Sigmoid colon (tissue), 7 donors: ENCODE measurements around the gene FAM3C. TPM values are rescaled to one million over a fixed set of nuclear protein-coding genes. Genes with fewer than 3 reads are reported as not detected.

ENCODE experiments used
- DNase-seq: peaks from one replicate; pipeline ENCODE4 v3.0.0-alpha.2; 2019
- H3K27ac ChIP-seq, 4 donors: fragments of 200-600 bp; sonication (generic); one replicate each; pipeline ENCODE4 v1.5.1; 2016 to 2019; ENCODE audit warnings: mild to moderate bottlenecking in 1 of 4
- H3K27me3 ChIP-seq, 3 donors: fragments of 200-600 bp; sonication (generic); one replicate each; pipeline ENCODE4 v1.5.1; 2019; ENCODE audit warnings: mild to moderate bottlenecking in 1 of 3
- H3K36me3 ChIP-seq, 4 donors: fragments of 200-600 bp; sonication (generic); one replicate each; pipeline ENCODE4 v1.5.1; 2016 to 2019
- H3K4me1 ChIP-seq, 4 donors: fragments of 200-600 bp; sonication (generic); one replicate each; pipeline ENCODE4 v1.5.1; 2017 to 2019
- H3K4me3 ChIP-seq, 4 donors: fragments of 200-600 bp; sonication (generic); one replicate each; pipeline ENCODE4 v1.5.1; 2017 to 2019; ENCODE audit warnings: mild to moderate bottlenecking in 2 of 4, moderate library complexity in 1 of 4
- H3K9me3 ChIP-seq, 4 donors: fragments of 200-600 bp in 3 of 4; sonication (generic) in 3 of 4; one replicate each; pipeline versions ENCODE4 v1.5.1 to v1.6.1; 2013 to 2019
- EP300 ChIP-seq, 4 donors: sonication (generic); formaldehyde crosslinking; IDR thresholded peaks; one replicate each; pipeline ENCODE4 v1.6.1; 2017; ENCODE audit warnings: antibody characterized with exemption in 4 of 4
- POLR2A ChIP-seq, 2 donors: fragments of 450-650 bp; IDR thresholded peaks; one replicate each; pipeline ENCODE4 v1.6.1; 2016; ENCODE audit warnings: antibody characterized with exemption in 2 of 2, mild to moderate bottlenecking in 2 of 2, moderate library complexity in 2 of 2
- POLR2AphosphoS5 ChIP-seq, 4 donors: sonication (generic); formaldehyde crosslinking; IDR thresholded peaks; one replicate each; pipeline ENCODE4 v1.6.1; 2017; ENCODE audit warnings: antibody characterized with exemption in 4 of 4
- WGBS, 2 donors: extraction: QIAGEN DNeasy Blood & Tissue Kit; methylation state at CpG; one replicate each; pipeline ENCODE4 v1.1.7; 2013; 5-methylcytosine and 5-hydroxymethylcytosine counted together
- intact Hi-C: fragments of 100-400 bp; cut with DNase I; formaldehyde crosslinking; loops from one replicate; pipeline ENCODE4 v1.15.1; 2023
- polyA plus RNA-seq, 3 donors: library from polyadenylated mRNA; stranded (reverse); fragments of 200-250 nt; gene quantifications; one replicate each; pipeline ENCODE4 v1.2.3, GENCODE V29; 2013
- total RNA-seq, 4 donors: library from RNA; depleted of rRNA; stranded (reverse); fragments of >200 nt; gene quantifications; one replicate each; pipeline ENCODE4 v1.1.0, GENCODE V29; 2016
- TF ChIP-seq, protein P1 (sequence below), 4 experiments: fragments of 450-650 bp in 3 of 4; fragments of 200-600 bp in 1 of 4; IDR thresholded peaks; one replicate each; pipeline ENCODE4 v1.5.1; 2016 to 2019; ENCODE audit warnings: antibody characterized with exemption in 4 of 4, mild to moderate bottlenecking in 3 of 4, moderate library complexity in 2 of 4
- donor health status: healthy with polysubstance abuse.
- donor health status: Bipolar disorder and iron deficiency.
- donor health status: healthy.

The FAM3C gene
- total and polyA plus RNA-seq, 7 donors: 9.0 to 58.9 (median 35.2) TPM

DNA sequence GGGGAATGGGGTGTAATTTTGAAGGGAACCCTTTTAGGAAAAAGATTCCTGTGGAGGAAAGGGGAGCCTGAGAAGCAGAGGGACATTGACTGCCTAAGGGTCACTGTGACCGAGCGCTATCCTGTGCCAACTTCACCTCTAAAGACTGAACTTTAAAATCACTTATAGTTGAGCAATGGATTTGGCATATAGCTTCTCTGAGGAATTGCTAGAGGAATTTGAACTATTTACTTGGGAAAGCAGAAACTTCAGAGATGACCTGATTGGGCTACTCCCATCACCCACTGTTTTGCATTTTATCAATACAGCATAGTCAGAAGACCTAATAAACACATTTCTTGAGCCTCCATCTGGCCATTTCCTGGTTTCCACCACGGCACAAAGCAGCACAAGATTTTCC is 91.0 kb downstream of the FAM3C start:
- TF ChIP-seq POLR2A (IDR thresholded peaks at IDR 0.05) (no peak), POLR2AphosphoS5 (IDR thresholded peaks at IDR 0.05) (no peak), EP300 (IDR thresholded peaks at IDR 0.05) (no peak)
- TF ChIP-seq, protein P1, sequence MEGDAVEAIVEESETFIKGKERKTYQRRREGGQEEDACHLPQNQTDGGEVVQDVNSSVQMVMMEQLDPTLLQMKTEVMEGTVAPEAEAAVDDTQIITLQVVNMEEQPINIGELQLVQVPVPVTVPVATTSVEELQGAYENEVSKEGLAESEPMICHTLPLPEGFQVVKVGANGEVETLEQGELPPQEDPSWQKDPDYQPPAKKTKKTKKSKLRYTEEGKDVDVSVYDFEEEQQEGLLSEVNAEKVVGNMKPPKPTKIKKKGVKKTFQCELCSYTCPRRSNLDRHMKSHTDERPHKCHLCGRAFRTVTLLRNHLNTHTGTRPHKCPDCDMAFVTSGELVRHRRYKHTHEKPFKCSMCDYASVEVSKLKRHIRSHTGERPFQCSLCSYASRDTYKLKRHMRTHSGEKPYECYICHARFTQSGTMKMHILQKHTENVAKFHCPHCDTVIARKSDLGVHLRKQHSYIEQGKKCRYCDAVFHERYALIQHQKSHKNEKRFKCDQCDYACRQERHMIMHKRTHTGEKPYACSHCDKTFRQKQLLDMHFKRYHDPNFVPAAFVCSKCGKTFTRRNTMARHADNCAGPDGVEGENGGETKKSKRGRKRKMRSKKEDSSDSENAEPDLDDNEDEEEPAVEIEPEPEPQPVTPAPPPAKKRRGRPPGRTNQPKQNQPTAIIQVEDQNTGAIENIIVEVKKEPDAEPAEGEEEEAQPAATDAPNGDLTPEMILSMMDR (IDR thresholded peaks at IDR 0.05): no peak
- WGBS, 2 donors: 81 to 82% methylated on average over 3 of the region's 3 CpGs
- Histone ChIP-seq H3K36me3 (no peaks in the 10 kb centered on the region), H3K27ac (no peak overlapping the region), H3K4me1 (peaks cover 0 to 9% (median 0%) of the 10 kb centered on the region in 4 donors), H3K4me3 (no peak overlapping the region), H3K27me3 (no peaks in the 10 kb centered on the region), H3K9me3 (no peaks in the 10 kb centered on the region)
- no peak for DNase-seq
- intact Hi-C loops: no loop called here

DNA sequence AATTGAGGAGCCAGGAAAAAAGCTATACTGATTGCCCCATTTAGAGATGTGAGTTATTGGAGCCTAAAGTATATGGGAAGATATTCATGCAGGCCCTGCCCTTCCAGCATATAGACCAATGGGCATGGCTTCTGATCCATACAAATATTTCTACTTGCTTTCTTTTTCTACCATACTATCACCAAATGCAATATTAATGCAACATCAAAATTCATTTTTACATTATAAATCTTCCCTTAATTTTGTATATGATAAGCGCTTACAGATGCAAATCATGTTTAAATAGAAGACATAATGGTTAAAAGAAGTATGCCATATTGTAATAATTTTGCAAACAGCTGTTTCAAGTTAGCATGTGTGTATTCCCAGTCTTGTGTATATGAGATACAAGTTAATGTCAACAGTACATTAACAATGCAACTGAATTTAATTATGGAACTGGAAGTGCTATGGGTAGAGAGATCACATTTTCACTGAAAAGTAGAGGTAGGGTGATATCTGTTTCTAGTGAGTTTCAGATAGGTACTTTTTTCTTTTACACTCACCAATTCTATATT is 91.9 kb downstream of the FAM3C start:
- Histone ChIP-seq H3K9me3 (no peaks in the 10 kb centered on the region), H3K27ac (no peak overlapping the region), H3K36me3 (no peaks in the 10 kb centered on the region), H3K27me3 (no peaks in the 10 kb centered on the region), H3K4me1 (peaks cover 0 to 9% (median 0%) of the 10 kb centered on the region in 4 donors), H3K4me3 (no peak overlapping the region)
- TF ChIP-seq POLR2AphosphoS5 (IDR thresholded peaks at IDR 0.05) (no peak), EP300 (IDR thresholded peaks at IDR 0.05) (no peak), POLR2A (IDR thresholded peaks at IDR 0.05) (no peak)
- TF ChIP-seq, protein P1 (IDR thresholded peaks at IDR 0.05): no peak
- 87 to 89% methylated on average over 1 of the region's 1 CpG for whole genome bisulfite sequencing, 2 donors
- intact Hi-C loops: no loop called here
- no peak for DNase-seq

DNA sequence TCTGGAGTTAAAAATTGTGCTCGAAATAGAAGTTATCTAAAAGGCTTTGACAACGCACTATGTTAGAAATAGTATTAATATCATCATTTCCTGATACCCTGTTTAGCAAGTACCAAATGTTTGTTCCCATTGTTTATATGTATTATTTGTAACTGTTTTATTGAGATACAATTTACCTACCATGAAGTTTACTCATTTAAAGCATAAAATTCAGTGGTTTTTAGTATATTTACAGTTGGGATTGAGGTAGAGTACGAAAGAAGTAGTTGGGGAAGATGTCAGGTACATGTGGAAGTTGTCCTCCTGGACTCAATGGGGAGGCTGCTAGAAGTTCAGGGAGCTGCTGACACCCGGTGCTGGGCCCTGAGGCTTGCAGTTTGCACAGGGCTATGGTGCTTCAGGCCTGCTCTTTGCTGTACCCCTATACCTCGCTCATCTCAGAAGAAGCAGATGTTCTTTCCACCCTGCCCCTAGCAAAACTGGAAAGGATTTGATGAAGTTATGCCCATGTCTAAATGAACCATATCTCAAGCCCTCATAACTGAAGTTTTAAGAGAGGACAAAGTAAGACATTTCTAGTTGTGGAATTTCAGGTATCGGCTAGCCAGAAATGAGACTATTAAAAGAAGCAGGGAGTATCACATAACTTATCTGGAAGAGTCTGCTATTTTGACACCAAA is 92.5 kb downstream of the FAM3C start:
- Histone ChIP-seq H3K36me3 (no peaks in the 10 kb centered on the region), H3K4me1 (peaks cover 0 to 13% (median 0%) of the 10 kb centered on the region in 4 donors), H3K9me3 (no peaks in the 10 kb centered on the region), H3K27ac (no peak overlapping the region), H3K27me3 (no peaks in the 10 kb centered on the region), H3K4me3 (no peak overlapping the region)
- TF ChIP-seq EP300 (IDR thresholded peaks at IDR 0.05) (no peak), POLR2A (IDR thresholded peaks at IDR 0.05) (no peak), POLR2AphosphoS5 (IDR thresholded peaks at IDR 0.05) (no peak)
- TF ChIP-seq, protein P1 (IDR thresholded peaks at IDR 0.05): no peak
- 91 to 93% methylated on average over 6 of the region's 6 CpGs for WGBS, 2 donors
- intact Hi-C loops: no loop called here
- DNase-seq: no peak

DNA sequence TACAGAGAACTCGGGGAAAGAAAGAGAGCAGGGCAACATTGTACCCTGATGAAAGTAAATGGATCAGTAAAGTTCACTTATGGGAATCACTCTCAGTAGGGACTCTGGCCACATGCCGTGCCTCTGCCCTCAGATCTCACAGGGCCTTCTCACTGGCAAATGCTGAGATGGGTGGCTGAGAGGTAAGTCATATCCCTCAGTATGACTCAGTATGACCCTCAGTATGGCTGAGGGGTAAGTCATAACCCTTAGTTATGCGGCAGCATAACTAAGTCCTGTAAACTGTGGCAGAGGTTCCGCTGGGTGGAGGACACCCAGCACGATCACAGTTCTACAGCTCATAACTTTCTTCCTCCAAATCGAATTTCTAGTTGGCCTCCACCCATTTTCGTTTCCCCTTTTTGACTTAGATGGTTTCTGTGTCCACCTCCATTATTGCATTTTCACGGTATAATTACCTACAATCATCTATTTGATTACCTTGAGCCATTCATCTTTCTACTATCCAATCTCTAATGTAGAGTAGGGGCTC is 93.8 kb downstream of the FAM3C start:
- WGBS, 2 donors: 85 to 86% methylated on average over 8 of the region's 8 CpGs
- peaks cover 0 to 13% (median 0%) of the 10 kb centered on the region in 4 donors for H3K4me1 ChIP-seq
- intact Hi-C loops: no loop called here
- DNase-seq: no peak
- H3K36me3 ChIP-seq: no peaks in the 10 kb centered on the region
- no peak overlapping the region for H3K4me3 ChIP-seq
- H3K27me3 ChIP-seq: no peaks in the 10 kb centered on the region
- H3K9me3 ChIP-seq: no peaks in the 10 kb centered on the region
- TF ChIP-seq, protein P1 (IDR thresholded peaks at IDR 0.05): no peak
- TF ChIP-seq POLR2A (IDR thresholded peaks at IDR 0.05) (no peak), EP300 (IDR thresholded peaks at IDR 0.05) (no peak), POLR2AphosphoS5 (IDR thresholded peaks at IDR 0.05) (no peak)
- no peak overlapping the region for H3K27ac ChIP-seq
